ENCODE results near the gene ABHD8. TPM values are rescaled to one million over a fixed set of nuclear protein-coding genes. Genes with fewer than 3 reads are reported as not detected.

Gene ABHD8
- total and polyA plus RNA-seq, 2 of the 13 experiments (the other 11 are each of a cell fraction or from before 2014, with no cell fraction given), result 6.3 to 7.2 TPM

GRCh38 chr19:17340871-17341357, 37.7 kb upstream of the ABHD8 start (continued):
- TF ChIP-seq GMEB1 (CRISPR knock-in tag; IDR thresholded peaks at IDR 0.05; ENCODE audit: borderline replicate concordance) (peak; percentile 64), POLR2A (IDR thresholded peaks at IDR 0.05; ENCODE audit: insufficient read depth in 1 of 2, low read depth in 2 of 2, low read length in 2 of 2) (peak in 1 of 2 experiments; percentile 43; a peak in 1 of 4 replicates), TEAD3 (CRISPR knock-in tag; optimal IDR thresholded peaks at IDR 0.05; ENCODE audit: borderline replicate concordance) (peak; percentile 58), MTF2 (CRISPR knock-in tag; IDR thresholded peaks at IDR 0.05; ENCODE audit: borderline replicate concordance) (no peak), SP2 (CRISPR knock-in tag; IDR thresholded peaks at IDR 0.05) (no peak; the same call in 1 of the 2 replicates), ZKSCAN8 (CRISPR knock-in tag; IDR thresholded peaks at IDR 0.05; ENCODE audit: borderline replicate concordance) (0 out of 2 replicates have a peak, but pooled peaks have one; percentile 31), ZNF432 (CRISPR knock-in tag; IDR thresholded peaks at IDR 0.05; ENCODE audit: borderline replicate concordance) (no peak), JDP2 (CRISPR knock-in tag; IDR thresholded peaks at IDR 0.05; ENCODE audit: borderline replicate concordance) (no peak), TSC22D2 (CRISPR knock-in tag; IDR thresholded peaks at IDR 0.05; ENCODE audit: borderline replicate concordance) (no peak), JUNB (CRISPR knock-in tag; IDR thresholded peaks at IDR 0.05; ENCODE audit: borderline replicate concordance) (peak; percentile 59; the same call in 1 of the 2 replicates), ZNF44 (CRISPR knock-in tag; IDR thresholded peaks at IDR 0.05) (no peak), ZNF629 (CRISPR knock-in tag; conservative IDR thresholded peaks at IDR 0.05) (0 out of 2 replicates have a peak, but pooled peaks have one; percentile 27), THAP9 (CRISPR knock-in tag; IDR thresholded peaks at IDR 0.05; ENCODE audit: borderline replicate concordance) (peak; percentile 45; the same call in 1 of the 2 replicates), REL (CRISPR knock-in tag; conservative IDR thresholded peaks at IDR 0.05) (no peak), ZSCAN31 (CRISPR knock-in tag; IDR thresholded peaks at IDR 0.05; ENCODE audit: low read depth) (no peak), SNAPC2 (CRISPR knock-in tag; IDR thresholded peaks at IDR 0.05) (no peak), ZNF816 (CRISPR knock-in tag; IDR thresholded peaks at IDR 0.05; ENCODE audit: borderline replicate concordance) (no peak), ZNF446 (CRISPR knock-in tag; IDR thresholded peaks at IDR 0.05) (no peak), NR3C1 (CRISPR knock-in tag; IDR thresholded peaks at IDR 0.05) (no peak), ATF4 (CRISPR knock-in tag; IDR thresholded peaks at IDR 0.05) (peak in 1 of 2 experiments; percentile 61; a peak in 2 of 4 replicates)
- TF ChIP-seq, protein P1, sequence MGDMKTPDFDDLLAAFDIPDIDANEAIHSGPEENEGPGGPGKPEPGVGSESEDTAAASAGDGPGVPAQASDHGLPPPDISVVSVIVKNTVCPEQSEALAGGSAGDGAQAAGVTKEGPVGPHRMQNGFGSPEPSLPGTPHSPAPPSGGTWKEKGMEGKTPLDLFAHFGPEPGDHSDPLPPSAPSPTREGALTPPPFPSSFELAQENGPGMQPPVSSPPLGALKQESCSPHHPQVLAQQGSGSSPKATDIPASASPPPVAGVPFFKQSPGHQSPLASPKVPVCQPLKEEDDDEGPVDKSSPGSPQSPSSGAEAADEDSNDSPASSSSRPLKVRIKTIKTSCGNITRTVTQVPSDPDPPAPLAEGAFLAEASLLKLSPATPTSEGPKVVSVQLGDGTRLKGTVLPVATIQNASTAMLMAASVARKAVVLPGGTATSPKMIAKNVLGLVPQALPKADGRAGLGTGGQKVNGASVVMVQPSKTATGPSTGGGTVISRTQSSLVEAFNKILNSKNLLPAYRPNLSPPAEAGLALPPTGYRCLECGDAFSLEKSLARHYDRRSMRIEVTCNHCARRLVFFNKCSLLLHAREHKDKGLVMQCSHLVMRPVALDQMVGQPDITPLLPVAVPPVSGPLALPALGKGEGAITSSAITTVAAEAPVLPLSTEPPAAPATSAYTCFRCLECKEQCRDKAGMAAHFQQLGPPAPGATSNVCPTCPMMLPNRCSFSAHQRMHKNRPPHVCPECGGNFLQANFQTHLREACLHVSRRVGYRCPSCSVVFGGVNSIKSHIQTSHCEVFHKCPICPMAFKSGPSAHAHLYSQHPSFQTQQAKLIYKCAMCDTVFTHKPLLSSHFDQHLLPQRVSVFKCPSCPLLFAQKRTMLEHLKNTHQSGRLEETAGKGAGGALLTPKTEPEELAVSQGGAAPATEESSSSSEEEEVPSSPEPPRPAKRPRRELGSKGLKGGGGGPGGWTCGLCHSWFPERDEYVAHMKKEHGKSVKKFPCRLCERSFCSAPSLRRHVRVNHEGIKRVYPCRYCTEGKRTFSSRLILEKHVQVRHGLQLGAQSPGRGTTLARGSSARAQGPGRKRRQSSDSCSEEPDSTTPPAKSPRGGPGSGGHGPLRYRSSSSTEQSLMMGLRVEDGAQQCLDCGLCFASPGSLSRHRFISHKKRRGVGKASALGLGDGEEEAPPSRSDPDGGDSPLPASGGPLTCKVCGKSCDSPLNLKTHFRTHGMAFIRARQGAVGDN (CRISPR knock-in tag; IDR thresholded peaks at IDR 0.05), result peak; percentile 98
